GM18511 (cell line): ENCODE results near the gene PDIA4.
"Not testable (repeated sequence)": the region's sequence is repeated elsewhere in the genome, so short reads cannot be mapped to it uniquely, and the experiment has no call there.

ENCODE experiments used
- ATAC-seq: cut with Tn5 transposase; IDR thresholded peaks from one replicate; pipeline ENCODE4 v1.9.1; 2021; ENCODE audit warnings: mild to moderate bottlenecking, moderate library complexity; ENCODE audit not compliant: unreplicated experiment

Gene PDIA4

GRCh38 chr7:149038641-149039040 is 10.3 kb upstream of the PDIA4 start:
- not testable (repeated sequence) for ATAC-seq

- no peak for ATAC-seq
Observed at GRCh38 chr7:149036676-149037075, 8.4 kb upstream of the PDIA4 start.

GRCh38 chr7:149031353-149031910 is 3.1 kb upstream of the PDIA4 start:
- no peak for ATAC-seq

GRCh38 chr7:149030439-149030838 is 2.1 kb upstream of the PDIA4 start:
- not testable (repeated sequence) for ATAC-seq

GRCh38 chr7:149027611-149028345 is 527 bp downstream of the PDIA4 start:
- no peak for ATAC-seq

GRCh38 chr7:149027055-149027454 is 1.2 kb downstream of the PDIA4 start:
- ATAC-seq, result no peak

GRCh38 chr7:149023662-149024061 is 4.6 kb downstream of the PDIA4 start:
- no peak for ATAC-seq

GRCh38 chr7:149022756-149023360 is 5.4 kb downstream of the PDIA4 start:
- no peak for ATAC-seq

GRCh38 chr7:149021725-149022062 is 6.6 kb downstream of the PDIA4 start:
- no peak for ATAC-seq

GRCh38 chr7:149020483-149020882 is 7.8 kb downstream of the PDIA4 start:
- no peak for ATAC-seq

- no peak for ATAC-seq
Observed at GRCh38 chr7:149016876-149017275, 11.4 kb downstream of the PDIA4 start.

GRCh38 chr7:149014309-149014708 is 14.0 kb downstream of the PDIA4 start:
- ATAC-seq, result no peak

- ATAC-seq, result no peak
Observed at GRCh38 chr7:149013876-149014275, 14.4 kb downstream of the PDIA4 start.

- not testable (repeated sequence) for ATAC-seq
Observed at GRCh38 chr7:149012730-149013129, 15.6 kb downstream of the PDIA4 start.

GRCh38 chr7:149011491-149011890 is 16.8 kb downstream of the PDIA4 start:
- no peak for ATAC-seq

GRCh38 chr7:149010451-149010850 is 17.9 kb downstream of the PDIA4 start:
- ATAC-seq, result no peak

GRCh38 chr7:149009527-149009926 is 18.8 kb downstream of the PDIA4 start:
- no peak for ATAC-seq

- ATAC-seq, result no peak
Observed at GRCh38 chr7:149007611-149008010, 20.7 kb downstream of the PDIA4 start.

GRCh38 chr7:149007146-149007545 is 21.2 kb downstream of the PDIA4 start:
- ATAC-seq, result no peak

- peak; percentile 24 for ATAC-seq
Observed at GRCh38 chr7:149006345-149006725, 22.0 kb downstream of the PDIA4 start.

GRCh38 chr7:149005427-149006344 is 22.6 kb downstream of the PDIA4 start:
- ATAC-seq, result peak; percentile 85
